ENCODE data around the gene FAM174C.
A peak's percentile ranks its signal among the peaks of the same experiment; 100 is the strongest.

Gene FAM174C

DNA sequence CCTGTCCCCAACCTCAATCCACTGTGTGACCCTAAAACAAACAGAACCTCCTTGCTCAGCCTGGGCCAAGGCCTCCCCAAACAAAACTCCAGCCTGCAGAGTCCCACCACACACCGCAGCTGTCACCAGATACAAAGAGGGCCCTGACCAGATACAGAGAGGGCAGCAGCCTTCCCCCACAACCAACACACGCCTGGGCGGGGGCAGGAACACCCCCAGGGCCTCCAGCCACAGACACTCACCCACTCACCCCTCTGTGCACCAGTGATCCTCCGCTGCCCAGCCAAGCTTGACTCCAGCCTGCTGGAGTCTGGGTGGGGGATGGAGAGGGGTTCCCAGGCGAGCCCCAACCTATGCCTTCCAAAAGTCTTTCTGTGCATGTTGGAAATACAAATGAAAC lies 12.1 kb upstream of the FAM174C start:
- no peak for DNase-seq

- no peak for DNase-seq
Observed at GRCh38 chr19:1264801-1265614, 10.3 kb upstream of the FAM174C start.

DNA sequence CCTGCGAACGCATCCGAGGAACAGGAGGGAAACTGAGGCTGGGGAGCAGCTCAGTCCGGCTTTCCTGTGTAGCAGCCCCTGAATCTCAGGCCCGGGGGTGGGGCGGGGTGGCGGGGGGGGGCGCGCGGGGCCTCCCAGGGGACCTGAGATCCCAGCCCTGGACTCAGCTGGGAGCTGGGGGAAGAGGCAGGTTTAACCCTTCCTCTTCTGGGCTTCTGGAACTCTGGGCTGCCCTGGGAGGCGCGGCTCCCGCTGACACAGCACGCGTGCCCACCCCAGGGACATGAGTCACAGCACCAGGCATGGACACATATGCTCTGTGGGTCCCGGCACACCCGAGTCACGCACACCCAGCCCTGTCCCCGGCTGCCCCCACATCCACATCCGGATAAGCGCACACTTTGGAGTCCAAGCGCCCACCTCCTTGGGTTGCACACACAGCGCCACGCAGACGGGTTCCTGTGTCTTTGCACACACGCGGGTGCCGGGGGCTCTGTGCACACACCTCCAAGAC lies 9.7 kb upstream of the FAM174C start:
- peak; percentile 47 for DNase-seq

DNA sequence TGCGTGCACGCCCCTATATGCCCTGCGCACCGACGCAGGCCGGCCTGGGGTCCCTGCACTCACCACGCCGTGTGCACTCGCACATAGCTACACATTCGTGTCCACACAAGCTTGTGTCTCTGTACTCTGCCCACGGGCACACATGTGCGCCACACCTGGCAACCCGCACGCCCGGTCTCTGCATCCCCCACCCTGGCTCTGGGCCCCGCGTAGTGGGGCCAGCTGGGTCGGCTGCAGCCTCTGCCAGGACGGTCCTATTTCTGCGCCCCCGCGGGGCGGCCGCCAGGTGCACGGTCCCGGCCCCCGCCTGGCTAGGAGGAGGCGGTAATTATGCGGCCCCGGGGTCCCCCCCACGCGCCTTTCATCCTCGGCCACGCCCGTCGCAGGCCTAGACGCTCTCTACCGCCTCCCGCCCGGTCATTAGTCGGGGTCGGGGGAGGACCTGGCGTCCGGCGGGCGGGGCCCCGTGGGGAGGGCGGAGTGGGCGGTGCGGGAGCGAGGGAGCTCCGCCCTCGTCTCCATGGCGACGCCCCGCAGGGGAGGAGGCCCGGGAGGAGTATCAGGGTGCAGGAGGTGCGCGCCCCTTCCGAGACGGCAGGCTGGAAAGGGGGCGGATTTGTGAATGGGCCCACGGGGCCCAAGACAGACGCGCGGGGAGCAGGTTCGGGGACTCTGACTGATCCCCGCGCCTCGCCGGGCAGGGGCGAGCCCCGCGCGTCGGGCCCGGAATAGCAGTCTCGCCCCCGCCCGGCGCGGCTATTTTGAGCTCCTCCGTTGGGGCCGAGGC lies 9.0 kb upstream of the FAM174C start:
- DNase-seq = peak; percentile 82

DNA sequence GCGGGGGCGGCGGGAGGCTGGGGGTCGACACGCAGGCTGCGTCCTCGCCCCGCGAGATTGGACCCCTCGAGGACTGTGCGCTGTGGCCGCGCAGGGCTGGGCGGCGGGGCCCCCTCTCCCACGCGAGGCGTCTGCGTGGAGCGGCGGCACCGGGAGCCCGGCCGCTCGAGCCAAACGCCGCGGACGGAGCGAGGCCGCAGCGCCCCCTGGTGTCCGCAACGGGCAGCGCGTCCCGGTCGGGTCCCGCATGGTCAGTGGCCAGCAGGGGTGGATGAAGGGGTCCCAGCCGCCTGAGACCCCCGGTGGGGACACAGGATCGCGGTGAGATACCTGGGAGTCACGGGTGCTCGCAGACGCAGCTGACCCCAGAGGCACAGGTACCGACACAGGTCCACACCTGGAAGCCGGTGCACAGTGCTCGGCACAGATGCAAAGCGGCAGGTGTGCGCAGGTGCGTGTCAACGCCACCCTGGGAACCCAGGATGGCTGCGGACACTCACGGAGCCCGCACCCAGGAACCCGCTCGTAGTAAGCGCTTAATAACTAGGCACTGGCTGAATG lies 8.3 kb upstream of the FAM174C start:
- peak; percentile 75 for DNase-seq

GRCh38 chr19:1267477-1268225 lies 7.7 kb upstream of the FAM174C start:
- DNase-seq = peak; percentile 25

DNA sequence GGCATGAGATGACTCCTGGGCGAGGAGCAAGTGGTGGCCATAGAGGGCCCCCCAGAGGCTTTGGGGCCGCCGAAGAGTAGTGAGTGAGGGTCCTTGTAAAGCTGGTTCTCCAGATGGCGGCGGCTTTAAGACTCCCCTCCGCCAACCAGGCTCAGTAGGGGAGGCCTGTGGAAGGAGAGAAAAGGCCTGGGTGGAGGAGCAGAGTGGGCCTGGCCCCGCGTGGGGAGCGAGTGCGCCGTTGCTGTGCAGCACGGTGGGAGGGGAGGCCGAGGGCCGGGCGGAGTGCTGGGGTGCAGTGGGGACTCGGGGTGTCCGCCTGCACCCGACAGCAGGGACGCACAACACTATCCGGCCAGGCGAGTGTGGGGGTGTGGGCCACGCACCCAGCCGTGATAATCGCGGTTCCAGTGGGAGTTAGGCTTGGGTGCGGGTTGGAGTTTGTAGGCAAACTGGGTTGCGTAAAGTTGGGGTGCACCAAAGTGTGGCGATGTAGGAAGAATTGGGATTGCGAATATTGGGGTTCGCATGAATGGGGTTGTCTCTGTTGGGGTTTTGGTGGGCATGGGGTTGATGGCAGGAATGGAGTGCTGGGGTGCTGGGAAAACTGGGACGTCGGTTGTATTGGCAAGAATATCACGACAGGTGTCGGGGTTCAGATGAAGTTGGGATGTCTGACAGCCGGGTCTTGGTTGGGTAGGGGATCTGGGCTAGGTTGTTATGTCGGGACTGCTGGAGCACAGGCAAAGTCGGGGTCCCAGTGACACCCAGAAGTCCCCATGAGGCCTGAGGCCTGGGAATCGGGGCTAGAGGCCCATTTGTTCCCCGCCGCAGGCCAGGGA lies 6.9 kb upstream of the FAM174C start:
- no peak for DNase-seq

DNA sequence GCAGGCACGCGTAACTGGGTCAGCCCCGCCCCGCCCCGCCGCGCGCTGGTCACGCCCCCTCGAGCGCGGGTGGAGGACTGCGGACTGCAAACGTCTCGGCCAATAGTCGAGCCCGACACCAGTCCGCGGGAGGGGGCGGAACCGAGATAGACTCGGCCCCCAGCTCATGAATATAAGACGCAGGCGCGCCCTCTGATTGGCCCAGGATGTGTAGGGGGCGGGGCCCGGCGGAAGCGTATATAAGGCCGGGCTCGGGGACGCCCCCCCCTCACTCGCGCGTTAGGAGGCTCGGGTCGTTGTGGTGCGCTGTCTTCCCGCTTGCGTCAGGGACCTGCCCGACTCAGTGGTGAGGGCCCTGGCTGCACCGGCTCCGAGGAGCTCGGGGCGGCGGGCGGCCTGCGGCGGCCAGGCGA lies 6.3 kb upstream of the FAM174C start, which contains the start of gene CIRBP:
CIRBP (plus strand) TSS at position 268 of the 413 bp plus-strand sequence. CDS start 1,602 bp downstream, outside the sequence.
- DNase-seq = peak; percentile 100

GRCh38 chr19:1269478-1270212 lies 5.7 kb upstream of the FAM174C start:
- DNase-seq = peak; percentile 86

GRCh38 chr19:1270213-1270853 lies 5.0 kb upstream of the FAM174C start:
- peak; percentile 33 for DNase-seq

- DNase-seq = no peak
Observed at GRCh38 chr19:1270854-1271527, 4.3 kb upstream of the FAM174C start.

DNA sequence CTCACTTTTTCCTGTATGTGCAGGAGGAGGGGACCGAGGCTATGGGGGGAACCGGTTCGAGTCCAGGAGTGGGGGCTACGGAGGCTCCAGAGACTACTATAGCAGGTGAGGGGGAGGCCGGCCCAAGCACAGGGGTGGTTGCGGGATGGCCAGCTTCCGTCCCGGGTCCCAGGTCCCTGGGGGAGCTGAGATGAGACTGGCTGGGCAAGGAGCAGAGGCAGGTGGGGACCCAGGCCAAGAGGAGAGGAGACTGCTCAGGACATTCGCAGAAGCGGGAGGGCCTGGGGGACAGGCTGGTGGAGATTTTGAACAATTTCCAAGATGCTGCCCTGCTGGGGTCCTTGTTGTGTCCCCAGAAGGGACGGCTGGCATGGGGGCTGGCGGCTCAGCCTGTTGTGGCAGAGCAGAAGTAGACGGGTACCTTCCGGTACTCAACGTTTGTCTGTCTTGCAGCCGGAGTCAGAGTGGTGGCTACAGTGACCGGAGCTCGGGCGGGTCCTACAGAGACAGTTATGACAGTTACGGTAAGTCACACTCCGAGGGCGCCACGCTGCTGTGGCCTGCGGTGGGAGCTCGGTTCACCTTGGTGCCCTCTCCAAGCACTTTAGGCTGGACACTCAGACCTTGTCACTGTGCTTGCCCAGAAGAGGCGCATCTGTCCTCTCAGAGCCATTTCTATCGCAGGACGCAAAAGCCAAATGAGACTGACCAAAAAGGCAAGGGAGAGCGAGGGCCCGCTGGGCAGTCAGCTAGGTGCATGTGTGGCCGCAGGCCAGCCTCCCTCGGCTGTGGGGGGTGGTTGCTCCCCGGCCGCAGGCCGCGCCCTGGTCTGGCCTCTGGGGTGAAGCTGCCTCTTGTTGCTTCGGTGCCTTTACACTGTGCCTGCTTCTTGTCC lies 3.6 kb upstream of the FAM174C start:
- DNase-seq = no peak

DNA sequence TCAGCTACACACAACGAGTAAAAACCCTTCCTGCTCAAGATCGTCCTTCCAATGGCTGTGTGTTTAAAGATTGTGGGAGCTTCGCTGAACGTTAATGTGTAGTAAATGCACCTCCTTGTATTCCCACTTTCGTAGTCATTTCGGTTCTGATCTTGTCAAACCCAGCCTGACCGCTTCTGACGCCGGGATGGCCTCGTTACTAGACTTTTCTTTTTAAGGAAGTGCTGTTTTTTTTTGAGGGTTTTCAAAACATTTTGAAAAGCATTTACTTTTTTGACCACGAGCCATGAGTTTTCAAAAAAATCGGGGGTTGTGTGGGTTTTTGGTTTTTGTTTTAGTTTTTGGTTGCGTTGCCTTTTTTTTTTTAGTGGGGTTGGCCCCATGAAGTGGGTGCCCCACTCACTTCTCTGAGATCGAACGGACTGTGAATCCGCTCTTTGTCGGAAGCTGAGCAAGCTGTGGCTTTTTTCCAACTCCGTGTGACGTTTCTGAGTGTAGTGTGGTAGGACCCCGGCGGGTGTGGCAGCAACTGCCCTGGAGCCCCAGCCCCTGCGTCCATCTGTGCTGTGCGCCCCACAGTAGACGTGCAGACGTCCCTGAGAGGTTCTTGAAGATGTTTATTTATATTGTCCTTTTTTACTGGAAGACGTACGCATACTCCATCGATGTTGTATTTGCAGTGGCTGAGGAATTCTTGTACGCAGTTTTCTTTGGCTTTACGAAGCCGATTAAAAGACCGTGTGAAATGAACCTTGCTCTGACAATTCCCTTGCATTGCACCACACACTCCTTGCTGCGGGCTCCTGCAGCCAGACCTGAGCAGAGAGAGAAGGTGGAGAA lies 2.7 kb upstream of the FAM174C start:
- no peak for DNase-seq

DNA sequence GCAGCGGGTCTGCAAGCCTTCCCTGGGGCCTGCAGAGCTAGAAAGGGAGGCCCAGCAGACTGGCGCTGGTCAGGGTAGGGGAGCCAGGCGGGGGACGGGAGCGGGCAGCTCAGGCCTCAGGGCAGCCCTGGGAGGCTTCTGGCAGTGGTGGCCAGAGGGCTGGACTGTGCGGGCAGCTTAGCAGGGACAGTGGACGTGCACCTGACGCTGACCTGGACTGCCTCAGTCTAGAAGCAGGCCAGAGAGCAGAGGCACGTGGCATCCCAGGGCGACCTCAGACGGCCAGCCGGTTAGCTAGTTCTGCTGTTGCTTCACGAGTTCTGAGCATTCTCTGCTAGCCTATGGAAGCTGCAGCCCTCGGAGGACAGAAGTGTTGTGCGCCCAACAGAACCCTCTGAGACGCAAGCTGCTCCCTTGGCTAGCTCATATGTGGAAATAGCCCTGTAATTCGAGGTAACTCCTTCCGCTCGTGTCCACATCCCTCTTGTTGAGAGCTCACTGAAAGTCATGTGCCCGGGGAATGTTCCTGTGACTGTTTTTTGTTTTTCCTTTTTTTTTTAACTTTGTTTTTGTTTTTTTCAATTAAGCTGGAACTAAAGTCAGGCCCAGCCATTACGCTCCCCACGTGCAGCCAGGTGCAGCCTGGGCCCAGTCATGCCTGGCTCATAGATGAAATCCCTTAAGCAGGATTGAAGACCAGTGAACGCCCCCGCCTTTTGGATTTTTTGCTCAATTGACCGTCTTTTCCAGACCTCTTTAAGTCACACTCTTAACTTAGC lies 1.9 kb upstream of the FAM174C start:
- no peak for DNase-seq

DNA sequence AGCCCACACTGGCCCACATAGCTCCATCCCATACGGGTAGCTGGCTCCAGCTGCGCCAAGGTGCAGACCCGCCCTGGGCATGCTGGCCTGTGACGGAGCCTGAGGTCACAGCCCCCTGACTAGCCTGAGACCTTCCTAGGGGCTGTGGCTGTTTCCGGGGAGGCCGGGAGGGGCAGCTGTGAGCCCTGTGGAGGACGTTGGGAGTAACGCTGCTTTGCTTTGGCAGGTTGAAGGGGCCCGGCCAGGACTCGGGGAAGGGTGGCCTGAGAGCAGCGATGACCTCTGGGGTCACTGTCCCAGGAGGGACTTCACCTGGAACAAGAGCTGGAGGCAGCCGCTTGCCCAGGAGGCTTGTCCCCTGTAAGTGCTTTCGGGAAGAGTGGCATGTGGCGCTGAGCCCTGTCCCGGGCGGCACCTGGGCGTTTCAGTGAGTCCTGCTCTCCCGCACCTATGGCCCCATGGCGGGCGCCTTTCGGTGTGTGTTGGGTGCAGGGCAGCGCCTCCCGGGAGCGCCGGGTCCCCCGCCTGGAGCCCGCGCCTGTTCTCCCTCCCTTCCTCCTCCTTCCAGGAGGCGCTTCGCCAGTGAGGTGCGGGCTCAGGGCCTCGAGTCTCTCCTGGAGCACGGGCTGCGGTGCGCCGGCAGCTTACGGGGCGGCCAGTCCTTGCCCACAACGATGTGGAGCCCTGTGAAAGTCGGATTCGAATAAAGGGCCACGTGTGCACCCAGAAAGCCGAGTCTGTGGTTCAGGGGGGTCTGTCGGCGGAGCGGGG lies 1.1 kb upstream of the FAM174C start:
- no peak for DNase-seq

DNA sequence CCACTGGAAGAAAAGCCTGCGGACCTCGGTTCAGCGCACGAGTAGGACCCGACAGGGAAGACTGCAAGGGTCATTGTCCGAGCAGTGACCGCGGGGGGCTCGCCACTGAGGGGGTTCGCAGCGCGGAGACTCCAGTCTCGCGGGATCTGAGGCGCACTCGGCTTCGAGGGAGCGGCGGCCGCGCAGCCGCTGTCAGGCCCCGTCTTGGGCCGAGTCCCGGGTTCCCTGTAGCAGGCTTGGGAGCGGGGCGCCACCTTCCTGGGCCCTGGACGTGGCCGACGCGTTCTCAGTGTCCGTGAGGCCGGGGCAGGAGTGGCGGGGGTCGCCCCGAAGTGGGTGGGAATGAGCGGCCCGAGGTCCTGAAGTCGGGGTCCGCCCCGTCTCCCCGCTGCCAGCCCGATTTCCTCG lies 474 bp upstream of the FAM174C start:
- no peak for DNase-seq

Data from activated naive CD4-positive, alpha-beta T cell treated with Interleukin-2 at 50 U/mL for 16 hours (primary cell).